Thymus (tissue), 11 donors: Measurements from ENCODE around the gene MAGEF1. TPM values are rescaled to one million over a fixed set of nuclear protein-coding genes. Genes with fewer than 3 reads are reported as not detected.
A peak's percentile ranks its signal among the peaks of the same experiment; 100 is the strongest.

Experiments
- DNase-seq, 9 donors: peaks; one replicate each; pipeline ENCODE4 v3.0.0-alpha.2; 2013; ENCODE audit warnings: low spot score in 9 of 9, low read depth in 6 of 9, missing footprints in 1 of 9
- H3K27ac ChIP-seq, 2 donors: one replicate each; pipeline ENCODE4 v1.5.1; 2013; ENCODE audit warnings: control low read depth in 1 of 2, low read depth in 1 of 2, low read length in 1 of 2, mild to moderate bottlenecking in 1 of 2, moderate library complexity in 1 of 2
- H3K27me3 ChIP-seq, 2 donors: one replicate each; pipeline ENCODE4 v1.5.1; 2013; ENCODE audit warnings: low read length in 1 of 2; ENCODE audit not compliant: control insufficient read depth in 2 of 2, insufficient read depth in 1 of 2
- H3K36me3 ChIP-seq, 2 donors: one replicate each; pipeline ENCODE4 v1.5.1; 2013; ENCODE audit warnings: low read length in 1 of 2, mild to moderate bottlenecking in 1 of 2, moderate library complexity in 1 of 2; ENCODE audit not compliant: control insufficient read depth in 2 of 2, insufficient read depth in 2 of 2
- H3K4me1 ChIP-seq, 2 donors: one replicate each; pipeline ENCODE4 v1.5.1; 2013; ENCODE audit warnings: low read length in 2 of 2; ENCODE audit not compliant: control insufficient read depth in 2 of 2, insufficient read depth in 2 of 2
- H3K4me3 ChIP-seq, 2 donors: one replicate each; pipeline ENCODE4 v1.5.1; 2013; ENCODE audit warnings: low read length in 2 of 2, control low read depth in 1 of 2, mild to moderate bottlenecking in 1 of 2
- H3K9me3 ChIP-seq, 2 donors: one replicate each; pipeline ENCODE4 v1.5.1; 2013; ENCODE audit warnings: low read length in 1 of 2, mild to moderate bottlenecking in 1 of 2; ENCODE audit not compliant: control insufficient read depth in 2 of 2, insufficient read depth in 1 of 2
- WGBS: extraction: QIAGEN DNeasy Blood & Tissue Kit; methylation state at CpG from one replicate; pipeline ENCODE4 v1.1.7; 2013; 5-methylcytosine and 5-hydroxymethylcytosine counted together
- polyA plus RNA-seq: library from polyadenylated mRNA; stranded (reverse); fragments of 200-250 nt; gene quantifications from one replicate; pipeline ENCODE4 v1.2.3, GENCODE V29; 2013
- total RNA-seq: library from RNA; stranded (reverse); fragments of 120-200 nt; gene quantifications from one replicate; pipeline ENCODE4 v1.2.4, GENCODE V29; 2013
- donor health status: healthy.

MAGEF1 gene
- total and polyA plus RNA-seq, 2 donors: 27.6 to 62.4 TPM

GRCh38 chr3:184756151-184757021 lies 44.5 kb upstream of the MAGEF1 start:
- Histone ChIP-seq H3K36me3 (no peaks in the 10 kb centered on the region), H3K9me3 (no peaks in the 10 kb centered on the region), H3K27me3 (peaks cover 0 to 2% of the 10 kb centered on the region in 2 donors), H3K4me3 (no peak overlapping the region), H3K4me1 (peaks cover 0 to 24% of the 10 kb centered on the region in 2 donors), H3K27ac (no peak overlapping the region)
- WGBS: 83% methylated on average over 13 of the region's 13 CpGs
- DNase-seq: no peak

- Histone ChIP-seq H3K4me3 (no peak overlapping the region), H3K9me3 (no peaks in the 10 kb centered on the region), H3K36me3 (no peaks in the 10 kb centered on the region), H3K27me3 (peaks cover 0 to 2% of the 10 kb centered on the region in 2 donors), H3K27ac (no peak overlapping the region), H3K4me1 (peaks cover 0 to 19% of the 10 kb centered on the region in 2 donors)
- WGBS: 82% methylated on average over 8 of the region's 8 CpGs
- DNase-seq: no peak
These were observed 43.5 kb upstream of the MAGEF1 start for GRCh38 chr3:184755315-184755731.

GRCh38 chr3:184752361-184752760 lies 40.5 kb upstream of the MAGEF1 start:
- DNase-seq: no peak
- Histone ChIP-seq H3K9me3 (no peaks in the 10 kb centered on the region), H3K4me3 (no peak overlapping the region), H3K4me1 (peaks cover 0 to 14% of the 10 kb centered on the region in 2 donors), H3K27ac (no peak overlapping the region), H3K27me3 (peaks cover 0 to 2% of the 10 kb centered on the region in 2 donors), H3K36me3 (no peaks in the 10 kb centered on the region)
- 67% methylated on average over 5 of the region's 5 CpGs for WGBS

- H3K27me3 ChIP-seq: peaks cover 0 to 2% of the 10 kb centered on the region in 2 donors
- H3K4me1 ChIP-seq: peaks cover 0 to 11% of the 10 kb centered on the region in 2 donors
- DNase-seq: no peak
- no peaks in the 10 kb centered on the region for H3K9me3 ChIP-seq
- no peak overlapping the region for H3K27ac ChIP-seq
- no peak overlapping the region for H3K4me3 ChIP-seq
- WGBS: 89% methylated on average over 10 of the region's 10 CpGs
- H3K36me3 ChIP-seq: no peaks in the 10 kb centered on the region
These were observed 39.6 kb upstream of the MAGEF1 start for GRCh38 chr3:184751204-184752040.

- Histone ChIP-seq H3K4me1 (peaks cover 0 to 11% of the 10 kb centered on the region in 2 donors), H3K36me3 (no peaks in the 10 kb centered on the region), H3K9me3 (no peaks in the 10 kb centered on the region), H3K27me3 (peaks cover 0 to 2% of the 10 kb centered on the region in 2 donors), H3K4me3 (no peak overlapping the region), H3K27ac (no peak overlapping the region)
- DNase-seq: no peak
- 85% methylated on average over 18 of the region's 18 CpGs for WGBS
These were observed 38.7 kb upstream of the MAGEF1 start for GRCh38 chr3:184750349-184751083.

GRCh38 chr3:184749168-184749744 lies 37.4 kb upstream of the MAGEF1 start:
- WGBS: 95% methylated on average over 2 of the region's 2 CpGs
- H3K4me3 ChIP-seq: no peak overlapping the region
- H3K9me3 ChIP-seq: no peaks in the 10 kb centered on the region
- H3K27me3 ChIP-seq: peaks cover 0 to 2% of the 10 kb centered on the region in 2 donors
- no peak overlapping the region for H3K27ac ChIP-seq
- peaks cover 0 to 8% of the 10 kb centered on the region in 2 donors for H3K4me1 ChIP-seq
- DNase-seq: no peak
- no peaks in the 10 kb centered on the region for H3K36me3 ChIP-seq

GRCh38 chr3:184748219-184749135 lies 36.6 kb upstream of the MAGEF1 start:
- Histone ChIP-seq H3K27ac (peak overlapping the region in 1 of 2 donors; percentile 43), H3K4me1 (peaks cover 0 to 8% of the 10 kb centered on the region in 2 donors), H3K27me3 (peaks cover 0 to 2% of the 10 kb centered on the region in 2 donors), H3K4me3 (no peak overlapping the region), H3K36me3 (no peaks in the 10 kb centered on the region), H3K9me3 (no peaks in the 10 kb centered on the region)
- peak in 2 of 9 donors; percentile 12 to 32 for DNase-seq
- WGBS: 77% methylated on average over 8 of the region's 8 CpGs
